COLO668 (cell line): ENCODE results near the gene KAZALD1.

Experiments
- DNase-seq: peaks from one replicate; lab custom pipeline; 2025; ENCODE audit not compliant: unreplicated experiment; lab: John Stamatoyannopoulos, UW

The KAZALD1 gene

DNA sequence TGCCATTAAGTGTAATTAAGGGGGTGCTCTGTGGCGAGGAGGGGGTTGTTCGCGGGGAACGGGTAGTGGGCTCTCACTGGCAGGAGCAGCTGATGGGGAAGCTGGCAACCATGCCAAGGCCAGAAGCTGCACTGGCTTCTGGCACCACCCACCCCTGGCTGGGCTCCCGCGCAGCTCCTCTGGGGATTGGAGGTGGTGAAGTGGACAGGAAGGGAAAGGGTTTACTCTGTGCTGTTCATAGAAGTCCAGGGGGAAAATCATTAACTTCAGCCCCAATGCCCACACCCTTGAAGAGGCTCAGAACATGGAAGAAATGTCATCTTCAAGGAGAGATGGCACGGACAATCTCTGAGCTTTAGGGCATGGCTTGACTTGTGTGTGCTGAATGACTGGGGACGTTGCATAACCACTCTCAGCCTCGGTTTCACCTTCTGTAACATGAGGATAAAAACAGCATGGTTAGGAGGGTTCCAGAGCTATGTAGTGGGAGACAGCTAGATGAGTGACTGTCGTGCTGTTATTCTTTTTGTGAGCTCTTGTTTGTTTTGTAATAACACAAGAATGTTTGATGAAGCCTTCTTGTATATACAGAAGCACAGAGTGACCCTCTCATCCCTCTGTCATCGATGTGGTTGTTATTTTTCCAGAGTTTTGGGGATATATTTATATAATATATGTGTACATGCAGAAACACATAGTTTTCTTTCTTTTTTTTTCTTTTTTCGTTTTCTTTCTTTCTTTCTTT is 29.9 kb downstream of the KAZALD1 start:
- DNase-seq, result no peak

DNA sequence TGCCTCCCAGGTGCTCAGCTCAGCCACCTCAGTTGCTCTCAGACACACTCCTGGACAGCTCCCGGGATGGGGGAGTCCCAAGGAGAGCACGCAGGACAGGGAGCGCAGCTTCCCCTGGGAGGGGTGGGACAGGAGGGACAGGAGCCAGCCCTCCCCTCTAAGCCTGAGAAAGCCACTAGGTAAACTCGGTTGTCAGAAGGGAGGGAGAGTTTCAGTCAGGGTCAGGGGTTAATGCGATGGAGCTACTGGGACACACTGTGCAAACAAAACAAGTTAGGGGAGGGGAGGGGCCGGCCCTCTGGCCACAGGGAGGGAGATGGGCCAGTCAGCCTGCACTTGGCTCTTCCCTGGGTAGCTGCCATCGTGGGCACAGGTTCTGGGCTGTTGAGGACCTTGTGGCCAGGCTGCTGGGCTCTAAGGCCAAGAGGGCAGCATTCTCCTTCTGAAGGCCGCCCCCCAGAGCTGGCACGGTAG is 31.1 kb downstream of the KAZALD1 start:
- no peak for DNase-seq

DNA sequence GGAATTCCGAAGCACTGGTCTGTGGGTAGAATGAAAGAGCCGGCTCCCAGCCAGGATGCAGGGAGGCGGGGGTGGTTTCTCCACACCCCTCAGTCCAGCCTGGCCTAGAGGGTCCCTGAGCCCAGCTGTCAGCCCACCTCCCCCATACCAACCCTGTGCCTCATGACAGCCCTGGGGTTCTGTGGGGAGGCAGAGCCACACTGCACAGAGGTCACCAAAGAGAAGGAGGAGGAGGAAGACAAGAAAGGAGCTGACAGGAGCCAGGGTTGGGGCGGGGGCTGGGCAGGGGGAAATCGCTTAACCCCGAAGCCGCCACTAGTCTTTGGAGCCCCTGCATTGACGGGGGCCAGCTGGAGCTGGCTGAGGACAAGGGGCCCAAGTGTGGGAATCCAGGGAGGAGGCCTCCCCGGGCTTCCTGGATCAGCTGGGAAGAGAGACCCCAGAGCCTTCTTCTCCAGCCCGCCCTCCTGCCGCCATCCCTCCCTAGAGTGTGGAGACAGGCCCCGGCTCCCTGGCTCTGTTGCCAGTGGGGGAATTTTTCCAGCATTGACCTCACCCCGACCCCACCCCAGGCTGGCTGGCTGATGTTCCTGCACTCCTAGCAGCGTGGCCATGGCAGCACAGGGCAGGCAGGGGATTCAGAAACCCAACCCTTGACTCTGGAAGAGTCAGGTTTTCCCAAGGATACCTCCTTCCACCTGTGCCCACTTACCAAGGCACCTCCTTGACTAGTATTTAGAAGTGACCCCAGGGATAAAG is 32.5 kb downstream of the KAZALD1 start:
- DNase-seq, result no peak

DNA sequence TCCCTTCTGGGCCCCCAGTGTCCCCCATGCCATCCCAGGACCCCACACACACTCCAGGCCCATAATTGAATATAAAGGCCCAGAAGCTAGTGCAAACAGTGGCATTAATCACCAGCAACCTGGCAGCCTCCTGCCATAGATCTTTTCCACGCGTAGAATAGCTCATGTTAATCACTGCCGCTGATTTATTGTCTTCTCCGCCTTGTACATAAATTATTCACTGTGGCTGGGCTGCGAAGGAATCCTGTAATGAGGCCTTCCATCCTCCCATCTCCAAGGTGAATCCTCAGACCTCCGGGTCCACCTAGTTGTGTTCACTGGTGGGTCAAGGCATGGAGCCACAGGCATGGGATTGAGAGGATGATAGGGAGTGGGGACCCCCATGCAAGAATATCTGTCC is 33.2 kb downstream of the KAZALD1 start:
- no peak for DNase-seq

DNA sequence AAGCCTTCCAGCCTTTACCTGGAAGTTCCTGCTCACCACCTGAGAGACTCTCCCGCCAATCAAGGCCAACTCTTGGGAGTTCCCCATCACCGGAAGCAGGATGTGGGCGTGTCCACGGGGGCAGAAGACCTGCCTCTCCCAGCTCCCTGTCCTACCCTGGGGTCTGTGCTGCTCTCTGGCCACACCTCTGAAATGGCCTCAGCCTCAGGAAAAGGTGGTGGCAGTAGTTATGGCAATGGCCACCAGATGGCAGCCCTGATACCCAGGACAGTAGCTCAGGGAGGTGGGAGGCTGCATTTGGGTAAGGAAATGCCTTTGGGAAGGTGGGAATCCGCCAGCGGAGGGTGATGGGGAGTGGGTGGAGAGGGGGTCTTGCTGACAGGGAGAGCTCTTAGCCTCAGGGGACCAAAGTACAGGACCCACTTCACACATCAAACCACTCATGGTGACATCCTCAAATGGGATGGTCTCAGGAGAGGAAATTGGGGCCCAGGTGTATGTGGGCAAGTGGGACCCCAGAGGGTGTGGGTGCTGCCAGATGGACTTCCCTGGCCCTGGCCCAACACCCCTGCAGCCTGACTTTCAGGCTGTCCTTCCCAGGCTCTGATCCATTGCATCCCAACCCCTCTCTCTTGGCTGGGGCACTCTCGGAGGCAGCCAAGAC is 33.9 kb downstream of the KAZALD1 start:
- DNase-seq, result peak; percentile 57

DNA sequence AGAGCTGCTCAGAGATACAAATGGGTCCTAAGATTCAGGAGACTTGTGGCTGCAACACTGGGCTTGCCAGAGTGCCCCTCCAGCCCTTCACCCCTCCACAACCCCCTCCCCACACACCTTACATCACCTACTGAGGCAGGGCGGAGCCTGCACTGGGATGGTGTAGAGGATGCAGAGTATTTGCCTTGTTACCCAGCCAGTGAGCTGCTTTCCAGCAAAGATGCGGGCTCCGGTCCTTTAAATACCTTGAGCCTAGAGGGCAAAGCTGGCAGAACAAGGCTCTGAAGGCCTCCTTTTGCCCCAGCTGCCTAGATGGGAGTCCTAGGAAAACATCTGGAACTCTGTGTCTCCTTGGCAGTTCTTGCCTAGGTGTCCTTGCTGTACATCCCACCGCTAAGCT is 34.6 kb downstream of the KAZALD1 start:
- no peak for DNase-seq

DNA sequence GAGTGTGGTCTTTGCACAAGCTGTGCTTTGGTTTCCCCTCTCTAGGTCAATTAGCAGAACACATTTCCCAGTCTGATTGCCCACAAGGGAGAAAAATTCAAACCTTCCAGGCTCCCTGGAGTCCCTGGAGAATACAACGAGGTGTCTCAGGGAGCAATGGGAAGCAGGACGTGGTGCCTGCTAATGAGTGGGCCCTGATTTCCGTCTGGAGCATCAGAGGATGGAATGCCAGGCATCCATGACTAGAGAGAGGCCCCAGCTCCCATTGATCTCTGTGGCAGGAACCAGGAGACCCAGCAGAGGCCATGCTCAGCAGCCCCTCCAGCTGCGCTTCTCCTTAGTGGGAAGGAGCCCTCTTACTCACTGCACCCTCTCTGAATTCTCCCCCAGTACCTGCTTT is 36.1 kb downstream of the KAZALD1 start:
- no peak for DNase-seq

DNA sequence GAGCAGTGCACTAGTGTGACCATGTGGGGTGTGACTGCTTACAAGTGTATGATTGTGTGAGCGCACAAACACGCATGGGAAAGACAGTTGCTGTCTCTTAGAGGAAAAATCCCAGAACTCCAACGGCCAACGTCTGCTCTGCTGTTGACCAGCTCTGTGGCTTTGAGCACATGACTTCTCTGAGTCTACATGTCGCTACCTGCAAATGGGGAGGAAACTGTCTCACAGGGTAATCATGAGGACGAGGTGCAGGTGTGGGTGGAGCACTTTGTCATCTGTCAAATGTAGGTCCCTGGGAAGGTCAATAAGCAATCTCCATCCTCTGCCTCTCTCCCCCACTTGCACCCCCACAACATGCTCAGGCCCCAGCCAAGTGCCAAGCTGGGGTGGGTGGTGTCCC is 38.1 kb downstream of the KAZALD1 start:
- DNase-seq, result no peak

DNA sequence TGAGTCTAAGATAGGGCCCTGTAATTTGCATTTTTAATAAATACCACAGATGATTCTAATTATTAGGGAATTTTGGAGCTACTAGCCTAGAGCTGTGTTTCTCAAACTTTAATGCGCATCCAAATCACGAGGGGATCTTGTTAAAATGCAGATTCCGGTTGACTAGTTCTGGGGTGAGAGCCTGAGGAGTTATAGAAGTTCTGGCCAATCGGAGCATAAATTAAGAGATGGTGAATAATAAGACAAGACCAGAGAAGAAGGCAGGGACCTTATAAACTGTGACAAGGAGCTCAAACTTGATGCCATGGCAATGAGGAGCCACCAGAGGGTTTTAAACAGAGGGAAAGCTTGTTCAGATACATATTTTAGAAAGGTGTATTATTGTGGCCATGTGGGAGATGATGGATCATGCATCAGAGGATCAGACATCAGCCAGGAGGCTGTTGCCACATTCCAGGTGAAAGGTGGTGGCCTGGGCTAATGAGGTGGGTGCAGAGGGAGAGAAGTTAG is 39.6 kb downstream of the KAZALD1 start:
- DNase-seq, result no peak

DNA sequence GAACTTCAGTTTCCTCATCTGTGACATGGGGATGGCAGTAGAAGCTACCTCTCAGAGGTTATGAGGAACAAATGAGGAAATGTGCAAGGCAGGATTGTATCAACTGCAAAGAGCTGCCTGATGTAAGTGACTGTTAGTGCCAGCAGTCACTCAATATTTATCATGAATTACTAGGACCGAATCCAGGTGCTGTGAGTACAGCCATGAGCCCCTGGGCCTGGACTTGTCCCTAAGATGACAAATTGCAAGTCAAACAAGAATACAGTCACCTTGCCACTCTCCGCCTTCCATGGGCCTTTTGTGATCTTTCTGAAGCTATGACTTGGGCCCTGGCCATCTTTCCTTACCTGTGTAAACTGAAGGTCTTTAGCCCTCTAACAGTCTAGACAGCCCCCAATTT is 41.6 kb downstream of the KAZALD1 start:
- no peak for DNase-seq

DNA sequence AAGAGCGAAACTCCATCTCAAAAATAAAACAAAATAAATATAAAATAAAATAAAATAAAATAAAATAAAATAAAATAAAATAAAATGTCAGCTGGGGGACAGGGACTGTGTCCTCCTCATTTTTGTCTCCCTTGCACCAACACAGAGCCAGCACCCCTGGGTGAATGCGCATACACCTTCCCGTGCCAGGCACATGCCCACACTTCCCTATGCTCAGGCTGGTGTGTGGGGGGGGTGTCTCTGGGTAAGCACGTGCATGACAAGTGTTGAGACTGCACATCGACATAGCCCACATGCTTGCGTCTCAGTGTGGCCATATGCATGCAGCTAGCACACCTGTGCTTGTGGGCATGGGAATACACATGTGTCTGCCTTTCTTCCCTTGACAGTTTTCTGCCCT is 44.6 kb downstream of the KAZALD1 start:
- DNase-seq, result no peak

DNA sequence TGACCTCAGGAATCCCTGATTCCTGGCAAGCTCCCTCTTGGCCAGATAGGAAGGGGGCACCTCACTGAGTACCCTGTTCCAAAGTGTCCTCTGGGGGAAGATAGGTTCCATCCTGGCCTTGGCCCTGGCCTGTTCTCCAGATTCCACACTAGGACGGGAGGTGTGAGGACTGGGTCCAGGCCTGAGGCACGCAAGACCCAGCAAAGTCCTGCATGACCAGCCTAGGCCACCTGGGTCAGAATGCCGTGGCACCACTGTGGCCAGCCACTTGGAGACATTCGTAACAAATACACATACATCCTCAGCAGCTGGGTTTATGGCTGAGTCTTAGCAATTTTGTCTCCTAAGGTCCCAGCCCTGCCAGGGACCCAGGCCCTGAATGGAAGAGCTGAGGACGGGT is 46.0 kb downstream of the KAZALD1 start:
- no peak for DNase-seq

DNA sequence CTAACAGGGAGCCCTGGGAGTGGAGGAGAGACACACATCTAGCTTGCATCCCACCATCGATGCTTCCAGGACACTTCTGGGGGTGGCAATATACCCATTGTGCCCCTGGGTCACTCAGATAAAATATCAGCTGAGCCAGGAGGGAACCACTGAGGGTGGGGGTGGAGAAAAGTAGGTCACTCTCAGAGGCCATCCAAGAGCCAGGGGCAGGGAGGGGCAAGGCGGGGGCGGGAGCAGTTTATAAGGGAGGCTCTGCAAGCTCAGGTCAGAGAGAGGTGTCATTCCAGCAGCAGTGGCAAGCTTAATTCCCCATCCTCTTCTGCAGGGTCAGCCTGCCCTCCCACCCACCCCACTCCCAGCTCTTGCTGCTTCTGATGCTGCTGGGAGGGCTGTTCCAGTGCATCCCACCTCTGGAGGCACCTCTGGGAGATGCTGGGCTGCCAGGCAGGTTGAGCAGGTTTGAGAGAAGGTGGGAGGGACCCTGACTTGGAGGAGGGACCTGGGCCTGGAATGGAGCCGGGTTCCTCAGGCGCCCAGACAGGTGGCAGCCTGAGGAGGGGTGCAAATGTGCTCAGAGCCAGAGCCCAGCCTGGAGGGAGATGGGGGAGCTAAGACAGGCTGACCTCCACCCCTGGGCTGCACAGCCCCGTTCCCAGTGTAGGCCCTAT is 49.2 kb downstream of the KAZALD1 start:
- DNase-seq, result no peak

DNA sequence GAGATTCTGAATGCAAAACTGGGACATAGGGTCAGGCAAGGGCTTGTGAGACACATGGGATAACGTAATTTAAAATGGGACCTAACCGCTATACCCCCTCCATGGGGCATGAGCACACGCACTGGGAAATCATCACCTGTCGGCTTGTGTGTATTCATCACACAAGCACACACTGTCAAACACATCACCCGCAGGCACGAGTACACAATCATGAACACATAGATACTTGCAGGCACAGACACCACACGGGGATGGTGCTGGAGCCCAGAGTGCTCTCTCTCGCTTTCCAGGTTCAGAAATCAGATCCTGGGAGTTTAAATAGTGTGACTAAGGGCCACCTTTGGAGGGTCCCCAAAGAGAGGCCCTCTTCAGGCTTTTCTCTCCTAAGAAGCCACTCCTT is 49.8 kb downstream of the KAZALD1 start:
- DNase-seq, result no peak

DNA sequence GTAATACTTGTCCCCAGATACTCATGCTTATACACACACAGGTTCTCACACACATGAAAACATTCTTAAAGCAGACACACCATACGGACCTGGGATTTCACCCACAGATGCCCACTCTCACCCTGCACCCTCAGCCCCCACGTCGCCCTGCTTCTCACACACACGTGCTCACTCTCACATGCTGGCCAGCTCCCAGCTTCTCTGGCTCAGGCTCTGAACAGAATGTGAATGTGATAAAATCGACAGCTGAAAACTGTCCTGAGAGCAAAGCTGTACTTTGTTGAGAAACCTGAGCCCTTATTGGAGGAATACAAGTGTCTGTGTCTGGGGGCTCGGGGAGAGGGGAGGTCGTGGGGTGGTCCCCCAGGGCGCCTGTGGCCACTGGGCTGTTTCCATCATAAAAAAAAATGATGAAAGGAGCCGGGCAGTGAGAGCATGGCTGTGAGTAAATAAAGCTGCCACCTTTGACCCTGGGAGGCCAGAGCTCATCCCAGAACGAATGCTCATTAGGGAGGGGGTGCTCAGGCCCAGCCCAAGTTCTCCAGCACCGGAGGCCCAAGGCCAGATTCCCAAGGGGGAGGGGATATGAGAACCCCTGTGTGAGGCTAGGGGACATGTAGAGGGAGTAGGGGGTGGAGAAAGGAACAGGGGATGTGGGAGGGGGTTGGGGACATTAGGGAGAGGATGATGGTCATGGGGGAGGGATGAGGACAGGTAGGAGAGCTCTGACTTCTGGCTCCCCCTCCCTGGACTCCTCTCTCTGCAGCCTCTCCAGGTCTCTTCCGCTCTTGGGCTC is 51.2 kb downstream of the KAZALD1 start:
- DNase-seq, result no peak

DNA sequence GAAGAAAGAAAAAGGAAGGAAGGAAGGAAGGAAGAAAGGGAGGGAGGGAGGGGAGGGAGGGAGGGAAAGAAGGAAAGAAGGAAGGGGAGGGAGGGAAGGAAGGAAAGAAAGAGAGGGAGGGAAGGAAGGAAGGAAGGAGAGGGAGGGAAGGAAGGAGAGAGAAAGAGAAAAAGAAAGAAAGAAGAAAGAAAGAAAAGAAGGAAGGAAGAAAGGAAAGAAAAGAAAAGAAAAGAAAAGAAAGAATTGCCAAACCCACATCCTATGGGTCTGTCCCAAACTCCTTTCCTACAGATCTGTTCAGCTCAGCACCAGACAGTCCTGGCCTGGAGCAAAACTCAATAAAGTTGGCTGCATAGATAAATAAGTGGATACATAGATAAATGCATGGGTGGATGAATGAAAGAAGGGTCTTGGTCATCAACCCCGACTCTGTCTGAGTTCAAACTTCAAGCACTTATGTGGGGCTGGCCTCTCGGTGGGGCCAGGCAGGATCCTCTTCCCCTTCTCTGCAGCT is 52.2 kb downstream of the KAZALD1 start:
- DNase-seq, result no peak

DNA sequence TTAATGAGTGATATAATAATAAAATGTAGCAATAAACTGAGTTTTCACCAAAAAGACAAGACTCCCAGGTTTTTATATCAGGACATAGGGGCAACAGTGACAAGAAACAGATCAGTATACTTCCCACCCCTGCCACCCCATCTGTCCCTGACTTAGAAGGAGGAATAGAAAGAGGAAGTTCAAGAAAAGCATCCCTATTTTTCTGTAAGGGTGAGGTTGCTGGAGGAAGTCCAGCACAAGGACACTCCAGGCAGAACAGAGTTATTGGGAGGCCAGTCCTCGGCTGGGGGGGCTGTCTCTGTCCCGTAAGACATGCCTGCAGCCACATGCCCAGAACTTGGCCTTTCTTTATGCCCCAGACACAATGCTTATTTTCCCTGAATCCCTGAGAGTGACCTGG is 52.9 kb downstream of the KAZALD1 start:
- no peak for DNase-seq
